Endothelial cell of hepatic sinusoid (primary cell): ENCODE measurements around the gene NPNT.

Experiments used
- in situ Hi-C: cut with HindIII; loops from 2 replicates; pipeline ENCODE4 v1.10.0; 2017; ENCODE audit warnings: low sequenced_read_pairs

The NPNT gene

DNA sequence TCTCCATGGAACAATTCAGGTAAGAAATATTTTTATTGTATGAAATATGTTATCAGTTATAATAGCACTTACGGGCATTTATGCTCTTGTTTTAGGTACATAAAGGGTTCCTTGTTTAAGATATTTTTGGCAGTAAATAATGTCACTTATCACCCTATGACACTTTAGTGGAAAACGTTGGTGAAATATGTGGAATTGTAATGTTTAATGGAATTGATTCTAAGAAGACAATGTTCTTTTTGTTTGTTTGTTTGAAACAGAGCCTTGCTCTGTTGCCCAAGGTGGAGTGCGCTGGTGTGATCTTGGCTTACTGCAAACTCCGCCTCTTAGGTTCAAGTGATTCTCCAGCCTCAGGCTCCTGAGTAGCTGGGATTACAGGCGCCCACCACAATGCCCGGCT lies 17.4 kb downstream of the NPNT start:
- in situ Hi-C loops = no loop called here

DNA sequence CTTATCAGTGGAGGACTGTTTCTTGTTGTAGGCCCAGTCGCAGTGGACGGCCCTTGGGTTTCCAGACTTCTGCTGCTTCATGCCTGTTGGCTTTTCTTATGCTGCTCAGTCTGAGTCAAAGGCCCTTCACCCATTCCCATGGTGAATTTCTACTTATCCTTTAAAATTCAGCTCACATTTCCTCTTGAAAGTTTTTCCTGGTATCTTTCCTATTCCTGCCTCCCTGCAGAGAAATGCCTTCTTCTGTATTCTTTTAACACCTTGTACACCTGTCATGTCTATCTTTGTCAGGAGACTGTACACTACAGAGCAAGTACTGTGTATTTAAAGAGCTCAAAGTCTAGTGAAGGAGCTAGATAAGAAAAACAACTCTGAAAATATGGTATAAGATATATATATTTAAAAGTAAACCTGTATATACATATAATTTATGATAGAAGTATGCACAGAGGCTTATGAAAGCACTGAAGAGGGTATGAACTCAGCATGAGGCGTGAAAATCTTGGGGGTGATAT lies 22.0 kb downstream of the NPNT start:
- in situ Hi-C loops = no loop called here

DNA sequence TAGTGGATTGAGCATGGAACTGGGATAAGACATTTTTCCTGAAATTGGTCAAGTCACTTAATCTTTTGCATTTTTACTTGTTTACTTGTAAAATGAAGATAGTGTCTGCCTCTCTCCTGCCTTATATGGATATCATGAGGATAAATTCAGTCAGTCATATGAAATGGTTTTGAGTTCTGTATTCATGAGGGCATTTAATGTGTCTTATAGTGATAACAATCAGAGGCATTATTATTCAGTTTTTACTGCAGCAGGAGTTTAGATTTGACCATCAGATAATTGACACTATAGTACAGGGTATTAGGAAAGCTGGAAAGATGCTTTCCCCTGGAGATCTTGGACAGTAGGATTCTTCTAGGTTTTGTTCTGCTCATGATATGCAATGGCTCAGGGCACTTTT lies 26.0 kb downstream of the NPNT start:
- in situ Hi-C loops = no loop called here

DNA sequence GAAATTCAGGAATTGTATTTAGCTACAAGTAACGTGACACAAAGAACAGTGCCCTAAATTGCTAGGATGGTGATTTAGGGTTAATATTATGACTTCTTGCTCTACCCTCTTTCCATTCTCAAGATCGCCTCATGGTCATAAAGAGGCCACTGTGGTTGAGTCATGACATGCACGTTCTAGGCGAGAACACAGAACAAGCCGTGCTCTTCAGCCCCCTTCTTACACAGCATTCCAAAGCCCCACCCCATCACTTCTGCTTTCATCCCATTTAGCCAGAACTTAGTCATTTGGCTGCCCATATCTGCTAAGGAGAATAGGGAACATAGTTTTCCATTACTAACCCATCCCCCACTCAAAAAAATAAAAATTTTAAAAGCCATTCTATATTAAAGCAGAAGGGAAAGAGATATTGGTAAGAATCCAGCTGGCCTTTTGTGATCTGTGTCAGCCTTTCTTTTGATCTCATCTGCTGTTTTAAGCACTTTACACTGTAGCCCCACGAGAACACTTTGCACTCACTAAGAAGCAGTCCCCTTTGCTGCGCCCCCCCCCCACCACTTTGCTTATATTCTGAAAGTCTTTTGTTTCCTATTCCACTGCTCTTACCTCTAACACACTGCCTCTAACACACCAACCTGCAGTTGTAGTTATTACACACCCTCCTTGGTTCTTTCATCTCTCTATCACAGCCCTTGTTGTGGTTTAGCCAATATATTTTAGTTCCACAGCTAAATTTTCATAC lies 28.4 kb downstream of the NPNT start:
- in situ Hi-C loops = no loop called here

DNA sequence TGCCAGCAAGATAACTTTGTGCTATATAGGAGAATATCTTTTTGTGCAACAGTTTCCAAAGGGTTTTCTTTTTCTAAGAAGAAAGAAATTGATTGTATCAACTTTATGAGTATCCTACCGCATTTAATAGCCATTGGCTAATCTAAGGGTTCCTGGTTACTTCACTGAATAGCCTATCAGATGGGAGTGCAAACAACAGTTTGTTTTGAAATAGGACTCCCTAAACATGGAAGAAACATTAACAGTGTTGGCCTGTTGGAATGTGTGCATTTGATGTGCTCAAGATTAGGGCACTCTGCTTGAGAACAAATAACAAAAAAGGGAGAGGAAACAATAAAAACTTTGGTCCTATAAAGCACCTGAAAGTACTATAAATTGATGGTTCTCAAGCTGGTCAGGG lies 29.1 kb downstream of the NPNT start:
- in situ Hi-C loops = no loop called here

DNA sequence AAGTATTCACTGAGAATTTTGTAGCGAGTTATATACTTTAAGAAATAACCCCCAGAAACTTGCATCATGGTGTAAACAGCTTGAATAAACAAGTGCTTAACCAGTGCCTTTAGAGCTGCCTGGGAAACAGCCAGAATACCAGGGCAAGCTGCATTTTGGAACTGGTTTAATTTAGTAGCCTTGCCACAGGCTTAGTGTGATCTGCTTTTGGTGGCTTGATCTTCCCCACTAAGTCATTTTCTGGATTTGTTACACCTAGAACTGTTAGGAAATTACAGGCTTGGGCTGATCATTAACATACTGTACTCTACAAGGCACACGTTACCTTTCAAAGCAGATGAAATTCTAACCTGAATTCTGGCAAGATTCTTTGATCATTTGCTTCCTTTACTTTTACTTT lies 35.4 kb downstream of the NPNT start:
- in situ Hi-C loops = no loop called here

DNA sequence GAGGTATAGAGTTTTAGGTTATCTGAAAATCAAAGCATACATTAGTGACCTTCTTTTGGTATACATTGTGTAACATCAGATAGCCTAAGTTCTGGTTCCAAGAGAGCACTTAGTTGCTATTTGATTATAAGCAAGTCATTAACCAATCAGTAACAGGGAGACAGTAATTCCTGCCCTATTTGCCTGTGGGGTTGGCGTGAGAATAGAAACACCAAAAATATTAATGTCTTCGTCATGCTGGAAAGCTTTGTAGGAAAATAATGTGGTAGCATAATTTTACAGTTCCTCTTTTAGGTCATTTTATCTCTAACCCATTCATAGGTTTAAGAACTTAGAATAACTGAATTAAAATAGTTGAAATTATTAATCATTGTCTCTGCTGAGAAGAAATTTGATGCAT lies 37.8 kb downstream of the NPNT start:
- in situ Hi-C loops = no loop called here

DNA sequence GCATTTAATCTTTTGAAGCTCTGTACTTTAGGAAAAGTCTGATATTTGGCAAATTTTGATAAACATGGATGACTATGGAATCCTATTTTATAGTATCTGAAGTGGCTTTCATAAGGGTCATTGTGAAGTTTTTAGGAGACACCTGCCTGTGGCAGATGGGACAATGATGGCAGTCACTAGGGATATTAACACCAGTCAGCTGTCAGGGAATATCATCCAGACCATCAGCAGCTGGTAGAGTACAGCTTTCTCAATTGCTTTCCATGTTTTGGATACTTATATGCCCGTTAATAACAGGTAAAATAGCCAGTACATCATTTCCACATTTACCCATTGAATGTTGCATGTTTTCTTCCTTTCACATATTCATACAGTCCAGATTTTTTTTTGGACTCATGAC lies 39.1 kb downstream of the NPNT start:
- in situ Hi-C loops = no loop called here

DNA sequence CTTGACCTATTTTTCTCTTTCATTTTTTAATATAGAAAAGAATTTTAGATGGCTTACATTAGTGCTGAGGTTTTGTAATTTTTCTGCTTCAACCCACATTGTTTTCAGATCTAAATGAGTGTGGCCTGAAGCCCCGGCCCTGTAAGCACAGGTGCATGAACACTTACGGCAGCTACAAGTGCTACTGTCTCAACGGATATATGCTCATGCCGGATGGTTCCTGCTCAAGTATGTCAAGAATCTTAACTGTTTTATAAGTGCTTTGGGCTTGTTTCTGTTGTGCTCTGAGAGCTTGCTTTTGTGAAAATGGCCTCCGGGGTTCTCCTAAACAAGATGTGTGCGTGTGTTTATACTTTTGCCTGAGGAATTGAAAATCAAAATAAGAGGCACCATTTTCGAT lies 41.6 kb downstream of the NPNT start:
- in situ Hi-C loops = no loop called here

DNA sequence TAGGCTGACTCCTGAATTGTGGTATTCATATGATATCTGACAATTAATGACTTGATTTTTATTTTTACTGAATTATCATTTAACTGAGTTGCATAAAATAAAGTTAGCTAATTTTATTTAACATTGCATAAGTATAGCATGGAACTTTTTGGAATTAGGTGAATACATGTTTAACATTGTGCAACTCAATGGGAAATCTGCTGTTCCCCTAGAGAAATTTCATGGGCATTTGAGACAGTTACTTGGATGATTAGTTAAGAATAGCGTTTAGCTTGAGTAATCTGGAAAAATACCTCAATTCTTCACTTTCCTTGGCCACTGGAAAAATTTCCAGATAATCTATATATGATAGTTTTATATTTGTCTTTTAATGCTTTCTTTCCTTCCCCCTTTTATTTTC lies 42.5 kb downstream of the NPNT start:
- in situ Hi-C loops = no loop called here

DNA sequence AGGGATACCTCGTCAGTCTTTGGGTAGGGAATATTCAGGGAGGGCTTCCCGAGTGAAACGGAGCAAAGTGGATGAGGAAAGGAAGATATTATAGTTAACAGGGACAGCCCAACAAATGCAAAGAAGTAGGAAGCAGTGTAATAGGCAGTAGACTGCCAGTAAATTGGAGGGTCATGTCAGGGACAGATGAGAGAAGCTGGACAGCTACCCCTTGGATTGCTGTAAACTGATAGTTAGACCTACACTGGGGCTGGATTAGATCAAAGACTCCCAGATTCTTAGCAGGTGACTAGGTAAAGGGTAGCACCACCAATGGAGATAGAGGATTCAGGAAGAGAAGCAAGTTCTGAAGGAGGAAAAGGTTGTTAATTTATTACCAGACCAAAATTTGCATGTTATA lies 48.0 kb downstream of the NPNT start:
- in situ Hi-C loops = no loop called here

DNA sequence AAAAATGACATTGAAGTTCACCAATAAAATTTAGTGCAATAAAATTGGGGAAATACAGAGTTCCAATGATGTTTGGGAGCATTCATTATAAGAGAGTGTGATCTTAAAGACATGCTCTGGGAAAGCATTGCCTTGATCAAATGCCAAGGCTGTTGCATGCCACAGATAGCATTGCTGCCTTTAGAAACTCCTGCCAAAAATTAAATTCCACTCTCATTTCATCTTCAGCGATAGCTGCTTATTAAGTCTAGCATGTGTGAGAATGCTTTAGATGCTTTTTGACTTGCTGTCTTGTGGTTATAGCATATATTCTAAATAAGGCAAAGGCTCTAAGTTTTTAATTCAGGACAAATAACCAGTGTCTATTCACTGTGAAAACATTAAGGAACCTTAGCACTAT lies 49.3 kb downstream of the NPNT start:
- in situ Hi-C loops = no loop called here

DNA sequence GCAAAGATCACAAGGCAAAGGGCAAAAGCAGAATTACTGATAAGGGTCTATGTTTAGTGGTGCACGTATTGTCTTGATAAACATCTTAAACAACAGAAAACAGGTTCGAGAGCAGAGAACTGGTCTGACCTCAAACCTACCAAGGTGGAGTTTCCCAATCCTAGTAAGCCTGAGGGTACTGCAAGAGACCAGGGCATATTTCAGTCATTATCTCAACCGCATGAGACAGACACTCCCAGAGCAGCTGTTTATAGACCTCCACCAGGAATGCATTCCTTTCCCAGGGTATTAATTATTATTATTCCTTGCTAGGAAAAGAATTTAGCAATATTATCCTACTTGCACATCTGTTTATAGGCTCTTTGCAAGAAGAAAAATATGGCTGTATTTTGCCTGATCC lies 51.5 kb downstream of the NPNT start:
- in situ Hi-C loops = no loop called here

DNA sequence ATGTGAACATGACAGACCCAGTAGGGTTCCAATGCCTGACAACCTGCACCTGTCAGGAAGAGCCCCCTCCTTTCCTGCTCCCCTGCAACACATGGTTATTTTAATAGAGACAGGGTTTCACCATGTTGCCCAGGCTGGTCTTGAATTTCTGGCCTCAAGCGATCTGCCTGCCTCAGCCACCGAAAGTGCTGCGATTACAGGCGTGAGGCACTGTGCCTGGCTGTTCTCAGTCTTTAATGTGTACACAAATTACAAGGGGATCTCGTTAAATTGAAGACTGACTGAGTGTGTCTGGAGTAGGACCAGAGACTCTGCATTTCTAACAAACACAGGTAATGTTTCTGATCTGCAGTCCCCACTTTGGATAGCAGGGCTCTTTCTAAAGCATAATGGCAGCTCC lies 55.4 kb downstream of the NPNT start:
- in situ Hi-C loops = no loop called here

DNA sequence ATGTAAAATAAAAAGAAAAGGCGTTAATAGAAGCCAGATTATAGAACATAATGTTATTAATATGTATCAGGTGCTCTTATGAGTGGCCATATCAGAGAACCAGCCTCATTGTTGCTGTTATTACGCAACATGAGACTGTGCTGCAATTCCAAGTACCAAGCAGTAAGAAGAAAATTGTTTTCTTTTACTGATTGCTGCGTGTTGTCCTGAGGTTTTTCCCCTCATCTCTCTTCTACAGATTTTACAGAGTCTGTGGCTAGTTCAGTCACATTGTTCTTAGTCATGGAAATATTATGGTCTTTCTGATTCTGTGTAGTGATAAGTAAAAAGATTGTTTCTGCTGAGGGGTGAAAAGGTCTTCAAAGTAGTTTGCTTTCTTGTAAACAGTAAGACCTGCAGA lies 55.9 kb downstream of the NPNT start:
- in situ Hi-C loops = no loop called here

DNA sequence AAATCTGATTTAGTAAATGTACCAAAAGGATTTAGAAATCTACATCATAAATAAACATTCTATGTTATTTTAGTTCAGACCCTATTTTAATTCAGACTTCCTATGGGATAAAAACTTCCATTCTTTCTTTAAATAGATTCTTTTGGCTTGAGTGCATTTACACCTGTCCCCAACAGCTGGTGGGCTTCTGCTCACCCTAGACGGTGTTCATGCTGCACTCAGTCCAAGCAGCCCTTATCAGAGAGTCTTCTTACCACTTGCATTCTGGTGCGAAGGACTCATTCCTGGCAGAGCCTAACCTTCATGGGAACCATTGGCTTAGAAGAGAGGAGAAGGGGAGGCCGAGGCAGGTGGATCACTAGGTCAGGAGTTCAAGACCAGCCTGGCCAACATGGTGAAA lies 57.3 kb downstream of the NPNT start:
- in situ Hi-C loops = no loop called here

DNA sequence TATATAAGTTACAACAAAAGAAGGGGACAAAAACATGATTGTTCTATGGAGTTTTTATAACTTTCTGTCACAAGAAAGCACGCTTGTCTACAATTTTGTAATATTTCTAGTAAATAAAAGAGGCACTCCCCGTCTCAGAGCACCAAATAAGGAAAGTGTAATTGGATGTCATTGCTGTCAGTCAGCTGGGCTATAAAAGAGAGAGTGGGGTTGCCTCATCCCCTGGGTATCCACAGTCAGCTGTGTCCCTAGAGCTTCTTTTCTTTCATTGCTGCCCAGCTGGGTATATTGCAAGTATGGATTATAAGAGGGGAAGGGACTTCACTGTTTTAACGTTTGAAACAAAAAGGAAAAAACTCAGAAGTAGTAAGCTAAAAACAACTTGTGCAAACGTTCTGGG lies 61.3 kb downstream of the NPNT start:
- in situ Hi-C loops = no loop called here

DNA sequence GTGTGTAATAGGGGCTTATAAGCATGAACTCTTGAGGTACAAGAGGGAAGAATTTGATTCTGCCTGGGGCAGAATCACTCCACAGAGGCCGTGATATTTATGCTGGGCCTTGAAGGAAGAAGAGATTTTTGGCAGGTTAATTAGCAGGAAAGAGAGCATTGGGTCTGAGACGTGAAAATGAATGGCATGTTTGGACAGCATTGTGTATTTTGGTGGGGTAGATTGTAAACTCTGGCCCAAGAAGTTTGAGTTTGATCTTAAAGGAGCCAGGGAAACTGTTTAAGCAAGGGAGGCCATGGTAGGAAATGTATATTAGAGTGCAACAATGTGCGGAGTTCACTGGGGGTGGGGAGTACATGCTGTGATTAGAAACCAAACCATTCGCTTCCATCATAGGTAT lies 62.4 kb downstream of the NPNT start:
- in situ Hi-C loops = no loop called here

DNA sequence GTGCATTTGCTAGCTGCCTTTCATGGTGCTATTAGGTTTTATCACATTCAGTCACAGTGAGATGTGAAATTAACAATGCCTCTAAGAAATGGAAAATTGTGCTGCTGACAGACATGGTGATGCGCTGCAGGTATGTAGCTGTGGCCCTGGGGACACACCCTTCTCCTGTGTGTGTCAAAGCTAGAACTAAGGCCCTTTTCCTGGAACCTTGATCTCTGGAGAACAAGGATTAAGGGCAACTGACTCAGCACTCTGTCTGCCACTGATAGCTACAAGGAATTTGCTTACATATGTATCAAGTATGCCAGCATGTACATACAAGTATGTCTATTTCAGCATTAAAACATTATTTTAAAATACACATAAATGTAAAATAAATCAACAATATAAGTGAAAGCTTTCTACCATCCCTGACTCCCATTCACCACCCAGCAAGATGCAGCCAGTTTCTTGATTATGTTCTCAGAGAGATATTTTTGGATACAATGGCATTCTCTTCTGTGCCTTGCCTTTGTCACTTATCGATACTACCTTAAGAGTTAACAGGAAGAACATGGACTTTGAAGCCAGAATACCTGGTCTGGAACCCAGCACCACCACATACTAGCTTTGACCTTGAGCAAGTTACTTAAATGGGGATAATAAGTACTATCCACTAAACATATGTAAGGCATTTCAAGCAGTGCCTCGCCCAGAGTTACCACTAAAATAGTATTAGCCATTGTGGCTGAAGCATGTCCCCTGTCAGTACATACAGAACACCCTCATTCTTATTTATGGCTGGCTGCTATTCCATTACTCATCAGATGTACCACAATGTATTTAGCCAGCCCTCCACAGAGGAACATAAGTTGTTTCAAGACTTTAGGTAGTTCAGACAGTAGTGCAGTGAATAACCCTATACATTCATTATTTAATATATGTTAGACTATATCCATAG lies 68.5 kb downstream of the NPNT start:
- in situ Hi-C loops = loop anchor here (5.0 kb wide), 1 partner anchor 34 kb away; no protein-coding TSS in a partner anchor

DNA sequence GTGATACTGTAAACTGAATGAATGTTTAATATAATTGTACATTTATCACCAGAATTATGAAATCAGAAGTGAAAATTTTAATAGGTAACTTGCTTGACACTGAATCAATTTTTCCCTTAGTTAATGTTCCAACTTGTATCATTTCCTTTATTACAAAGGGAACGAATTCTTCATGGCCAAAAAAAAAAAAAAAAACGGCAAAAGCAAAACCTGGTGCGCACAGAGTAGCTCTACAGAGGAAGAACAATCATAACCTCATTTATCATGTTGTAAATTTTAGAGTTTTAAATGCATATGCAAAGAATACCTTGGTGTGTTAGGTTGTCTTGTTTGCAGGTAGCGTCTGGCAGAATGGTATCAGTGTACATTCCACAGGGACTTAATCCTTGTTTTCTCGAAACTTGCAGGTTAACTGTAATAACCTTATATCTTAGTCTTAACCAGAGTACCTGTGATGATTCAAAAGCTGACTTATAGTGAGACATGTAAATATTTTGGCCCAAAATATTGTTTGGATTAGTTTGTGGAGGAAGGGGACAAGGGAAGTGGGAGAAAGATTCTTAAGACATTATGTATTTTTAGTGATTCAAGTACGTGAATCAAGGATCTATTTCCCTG lies 70.0 kb downstream of the NPNT start:
- in situ Hi-C loops = no loop called here

DNA sequence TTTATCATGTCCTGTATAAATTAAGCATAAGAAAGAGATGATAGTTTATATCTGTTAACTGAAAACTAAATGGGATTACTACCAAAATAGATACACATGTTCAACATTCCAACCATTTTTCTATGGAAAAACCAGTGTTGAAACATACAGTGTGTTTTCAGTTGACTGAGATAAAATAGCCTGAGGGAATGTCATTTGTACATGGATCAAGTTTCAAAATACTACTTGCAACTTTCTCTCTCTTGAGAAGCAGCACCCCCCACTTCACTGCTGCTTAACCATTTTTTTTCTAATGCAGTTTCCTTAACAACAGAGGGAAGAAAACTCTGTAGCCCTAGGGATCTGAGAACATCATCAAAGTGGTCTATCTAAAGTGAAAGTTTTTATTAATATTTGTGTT lies 70.8 kb downstream of the NPNT start:
- in situ Hi-C loops = no loop called here
